Parathyroid adenoma (tissue), 2 donors: ENCODE results near the gene PKP4.

Source experiments
- H2AFZ ChIP-seq: fragments of 300-600 bp; sonication (generic); one replicate; pipeline ENCODE4 v1.7.0; 2017; ENCODE audit warnings: antibody characterized with exemption, mild to moderate bottlenecking
- H3K27ac ChIP-seq: fragments of 300-600 bp; sonication (generic); one replicate; pipeline ENCODE4 v1.7.0; 2017
- H3K27me3 ChIP-seq: fragments of 300-600 bp; sonication (generic); one replicate; pipeline ENCODE4 v1.7.0; 2017; ENCODE audit warnings: low read length; ENCODE audit not compliant: control insufficient read depth, insufficient read depth
- H3K36me3 ChIP-seq: fragments of 300-600 bp; sonication (generic); one replicate; pipeline ENCODE4 v1.7.0; 2017; ENCODE audit warnings: low read length; ENCODE audit not compliant: control insufficient read depth, insufficient read depth
- H3K4me1 ChIP-seq: fragments of 300-600 bp; sonication (generic); one replicate; pipeline ENCODE4 v1.7.0; 2017; ENCODE audit warnings: control low read depth
- H3K4me2 ChIP-seq: fragments of 300-600 bp; sonication (generic); one replicate; pipeline ENCODE4 v1.7.0; 2017; ENCODE audit warnings: low read length
- H3K4me3 ChIP-seq: fragments of 300-600 bp; sonication (generic); one replicate; pipeline ENCODE4 v1.7.0; 2017; ENCODE audit warnings: low read depth, low read length
- H3K79me2 ChIP-seq: fragments of 300-600 bp; sonication (generic); one replicate; pipeline ENCODE4 v1.7.0; 2017; ENCODE audit warnings: control low read depth
- H3K9ac ChIP-seq: fragments of 300-600 bp; sonication (generic); one replicate; pipeline ENCODE4 v1.7.0; 2017; ENCODE audit warnings: mild to moderate bottlenecking
- H3K9me3 ChIP-seq: fragments of 300-600 bp; sonication (generic); one replicate; pipeline ENCODE4 v1.7.0; 2017; ENCODE audit warnings: low read length; ENCODE audit not compliant: control insufficient read depth
- TF ChIP-seq, protein P1 (sequence below): fragments of 300-600 bp; sonication (generic); IDR thresholded peaks from one replicate; pipeline ENCODE4 v1.7.0; 2017; ENCODE audit warnings: antibody characterized with exemption, mild to moderate bottlenecking
- donor health status: primary hyperparathyroidism.

PKP4 gene

DNA sequence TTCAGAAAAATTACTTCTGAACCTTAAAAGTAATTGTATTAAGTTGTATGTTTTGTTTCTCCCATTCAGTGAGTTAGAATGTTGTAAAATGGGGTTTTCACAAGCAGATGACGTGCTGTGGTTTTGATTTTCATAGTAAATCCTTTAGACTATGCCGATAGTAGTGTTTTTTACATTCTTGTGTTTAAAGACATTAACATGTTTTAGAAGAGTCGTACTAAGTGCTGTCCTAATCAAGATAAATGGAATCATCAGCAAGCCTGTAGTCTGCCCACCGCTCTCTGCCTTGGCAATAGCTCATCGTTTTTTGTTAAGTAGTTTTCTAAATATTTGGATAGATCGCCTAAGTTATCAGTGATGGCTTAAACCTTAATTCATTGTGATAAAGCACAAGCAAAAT is 21.5 kb downstream of the PKP4 start:
- Histone ChIP-seq H2AFZ (no peak overlapping the region), H3K9ac (no peak overlapping the region), H3K79me2 (peaks cover 13% of the 10 kb centered on the region), H3K4me1 (no peaks in the 10 kb centered on the region), H3K4me3 (no peak overlapping the region), H3K27me3 (no peaks in the 10 kb centered on the region), H3K9me3 (no peaks in the 10 kb centered on the region), H3K36me3 (no peaks in the 10 kb centered on the region), H3K27ac (no peak overlapping the region), H3K4me2 (no peak overlapping the region)
- TF ChIP-seq, protein P1, sequence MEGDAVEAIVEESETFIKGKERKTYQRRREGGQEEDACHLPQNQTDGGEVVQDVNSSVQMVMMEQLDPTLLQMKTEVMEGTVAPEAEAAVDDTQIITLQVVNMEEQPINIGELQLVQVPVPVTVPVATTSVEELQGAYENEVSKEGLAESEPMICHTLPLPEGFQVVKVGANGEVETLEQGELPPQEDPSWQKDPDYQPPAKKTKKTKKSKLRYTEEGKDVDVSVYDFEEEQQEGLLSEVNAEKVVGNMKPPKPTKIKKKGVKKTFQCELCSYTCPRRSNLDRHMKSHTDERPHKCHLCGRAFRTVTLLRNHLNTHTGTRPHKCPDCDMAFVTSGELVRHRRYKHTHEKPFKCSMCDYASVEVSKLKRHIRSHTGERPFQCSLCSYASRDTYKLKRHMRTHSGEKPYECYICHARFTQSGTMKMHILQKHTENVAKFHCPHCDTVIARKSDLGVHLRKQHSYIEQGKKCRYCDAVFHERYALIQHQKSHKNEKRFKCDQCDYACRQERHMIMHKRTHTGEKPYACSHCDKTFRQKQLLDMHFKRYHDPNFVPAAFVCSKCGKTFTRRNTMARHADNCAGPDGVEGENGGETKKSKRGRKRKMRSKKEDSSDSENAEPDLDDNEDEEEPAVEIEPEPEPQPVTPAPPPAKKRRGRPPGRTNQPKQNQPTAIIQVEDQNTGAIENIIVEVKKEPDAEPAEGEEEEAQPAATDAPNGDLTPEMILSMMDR: no peak

DNA sequence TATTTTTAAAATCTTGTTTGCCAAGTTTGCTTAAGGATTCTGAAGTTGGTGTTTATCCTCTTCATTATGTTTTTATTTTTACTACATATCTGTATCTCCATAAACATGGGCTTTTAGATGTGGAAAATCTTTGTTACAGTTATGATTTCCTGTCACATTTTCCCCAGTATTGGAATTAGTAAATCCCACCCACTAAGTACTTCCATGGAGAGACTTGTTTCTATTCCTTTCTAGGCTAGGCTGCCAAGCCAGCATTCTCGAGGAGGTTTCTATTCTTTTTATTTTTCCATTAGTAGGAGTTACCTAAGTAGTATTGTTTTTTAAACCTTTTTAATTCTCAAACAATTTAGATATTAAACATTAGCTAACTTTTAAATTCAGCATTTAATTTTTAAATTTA is 22.1 kb downstream of the PKP4 start:
- no peaks in the 10 kb centered on the region for H3K27me3 ChIP-seq
- H3K4me3 ChIP-seq: no peak overlapping the region
- H3K4me2 ChIP-seq: no peak overlapping the region
- H3K36me3 ChIP-seq: no peaks in the 10 kb centered on the region
- TF ChIP-seq, protein P1: no peak
- no peak overlapping the region for H3K9ac ChIP-seq
- no peaks in the 10 kb centered on the region for H3K4me1 ChIP-seq
- H3K79me2 ChIP-seq: peaks cover 15% of the 10 kb centered on the region
- no peaks in the 10 kb centered on the region for H3K9me3 ChIP-seq
- H2AFZ ChIP-seq: no peak overlapping the region
- no peak overlapping the region for H3K27ac ChIP-seq

DNA sequence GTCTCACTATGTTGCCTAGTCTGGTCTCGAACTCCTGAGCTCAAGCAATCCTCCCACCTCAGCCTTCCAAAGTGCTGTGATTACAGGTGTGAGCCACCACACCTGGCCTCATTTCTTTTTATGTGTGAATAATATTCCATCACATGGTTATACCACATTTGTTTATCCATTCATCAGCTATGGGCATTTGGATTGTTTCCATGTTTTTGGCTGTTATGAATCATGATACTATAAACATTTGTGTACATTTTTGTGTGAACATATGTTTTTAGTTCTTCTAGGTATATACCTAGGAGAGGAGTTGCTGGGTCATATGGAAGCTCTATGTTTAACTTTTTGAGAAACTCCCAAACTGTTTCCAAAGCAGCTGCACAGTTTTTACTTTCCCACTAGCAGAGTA is 24.4 kb downstream of the PKP4 start:
- Histone ChIP-seq H3K4me3 (no peak overlapping the region), H3K79me2 (peaks cover 8% of the 10 kb centered on the region), H3K4me2 (no peak overlapping the region), H3K27me3 (no peaks in the 10 kb centered on the region), H2AFZ (no peak overlapping the region), H3K27ac (no peak overlapping the region), H3K36me3 (no peaks in the 10 kb centered on the region), H3K9ac (no peak overlapping the region), H3K9me3 (no peaks in the 10 kb centered on the region), H3K4me1 (no peaks in the 10 kb centered on the region)
- TF ChIP-seq, protein P1: no peak

DNA sequence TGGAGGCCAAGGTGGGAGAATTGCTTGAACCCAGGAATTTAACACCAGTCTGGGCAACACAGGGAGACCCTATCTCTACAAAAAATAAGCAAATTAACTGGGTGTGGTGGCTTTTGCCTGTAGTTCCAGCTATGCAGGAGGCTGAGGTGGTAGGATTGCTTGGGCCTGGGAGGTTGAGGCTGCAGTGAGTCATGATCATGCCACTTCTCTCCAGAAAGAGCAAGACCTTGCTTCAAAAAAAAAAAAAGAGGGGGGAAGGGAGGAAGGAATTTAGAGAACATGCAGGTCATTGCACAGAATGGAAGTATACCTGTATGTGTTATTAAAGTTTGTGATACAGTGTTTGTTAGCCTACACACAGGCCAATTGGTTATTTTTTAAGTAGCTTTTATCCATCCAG is 25.8 kb downstream of the PKP4 start:
- Histone ChIP-seq H3K79me2 (peaks cover 13% of the 10 kb centered on the region), H3K4me1 (no peaks in the 10 kb centered on the region), H2AFZ (no peak overlapping the region), H3K27ac (no peak overlapping the region), H3K4me3 (no peak overlapping the region), H3K36me3 (no peaks in the 10 kb centered on the region), H3K4me2 (no peak overlapping the region), H3K9me3 (no peaks in the 10 kb centered on the region), H3K9ac (no peak overlapping the region), H3K27me3 (no peaks in the 10 kb centered on the region)
- TF ChIP-seq, protein P1: no peak

DNA sequence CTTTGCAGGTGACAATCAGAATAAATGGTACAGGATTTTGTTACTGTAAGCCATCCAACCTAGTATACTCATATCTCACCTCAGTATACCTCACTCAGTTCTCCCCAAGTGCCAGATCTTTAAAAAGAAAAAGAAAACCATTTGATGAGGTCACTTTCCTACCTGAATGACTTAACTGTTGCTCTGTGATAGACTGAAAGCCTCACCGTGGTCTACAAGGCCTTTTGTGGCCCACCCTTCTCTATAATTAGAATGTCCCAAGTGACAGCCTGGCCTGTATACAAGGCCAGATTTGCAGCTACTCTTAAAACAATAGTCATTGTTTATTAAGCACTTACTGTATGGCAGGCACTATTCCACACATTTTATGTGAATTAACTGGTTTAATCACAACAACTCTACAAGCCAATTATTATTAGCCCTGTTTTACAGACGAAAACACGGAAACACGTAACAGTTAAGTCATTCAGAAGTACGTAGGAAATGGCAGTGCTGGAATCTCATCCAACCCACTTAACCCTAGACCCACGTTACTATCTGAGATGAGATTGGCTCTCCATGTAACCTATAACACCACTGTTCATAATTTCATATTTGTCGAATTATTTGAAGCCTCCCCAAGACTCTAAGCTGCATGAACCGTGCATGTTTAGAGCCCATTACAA is 28.3 kb downstream of the PKP4 start:
- H3K4me1 ChIP-seq: peaks cover 11% of the 10 kb centered on the region
- no peak overlapping the region for H3K9ac ChIP-seq
- peaks cover 18% of the 10 kb centered on the region for H3K79me2 ChIP-seq
- H3K4me3 ChIP-seq: no peak overlapping the region
- no peak overlapping the region for H3K27ac ChIP-seq
- H3K4me2 ChIP-seq: no peak overlapping the region
- no peaks in the 10 kb centered on the region for H3K36me3 ChIP-seq
- no peaks in the 10 kb centered on the region for H3K27me3 ChIP-seq
- H2AFZ ChIP-seq: no peak overlapping the region
- TF ChIP-seq, protein P1: no peak
- no peaks in the 10 kb centered on the region for H3K9me3 ChIP-seq
